Measurements from ENCODE around the gene DHX9. TPM values are rescaled to one million over a fixed set of nuclear protein-coding genes. Genes with fewer than 3 reads are reported as not detected.

Gene DHX9
- total and polyA plus RNA-seq, 10 of the 15 experiments (the other 5 are each of a cell fraction or from before 2014, with no cell fraction given): 90.7 to 234 (median 217) TPM

GRCh38 chr1:182823220-182823619 lies 15.9 kb upstream of the DHX9 start:
- Histone ChIP-seq H3K36me3 (ENCODE audit: control insufficient read depth in 2 of 2, insufficient read depth in 2 of 2, low read length in 1 of 2) (no peaks in the 10 kb centered on the region), H3K4me3 (no peak overlapping the region), H2AFZ (ENCODE audit: control insufficient read depth, low read depth, low read length) (no peak overlapping the region), H3K4me1 (ENCODE audit: control insufficient read depth, insufficient read depth, low read length) (no peaks in the 10 kb centered on the region), H3K79me2 (ENCODE audit: control insufficient read depth, insufficient read depth, low read length) (no peaks in the 10 kb centered on the region), H4K20me1 (ENCODE audit: control insufficient read depth, insufficient read depth) (no peaks in the 10 kb centered on the region), H3K27ac (ENCODE audit: control insufficient read depth, insufficient read depth) (no peak overlapping the region), H3K4me2 (ENCODE audit: control insufficient read depth, insufficient read depth) (no peak overlapping the region), H3K9ac (ENCODE audit: control insufficient read depth, insufficient read depth, low read length) (no peak overlapping the region), H3K27me3 (replicated peaks in 1 of 2; ENCODE audit: control insufficient read depth in 2 of 2, insufficient read depth in 2 of 2, low read length in 1 of 2) (no peaks in the 10 kb centered on the region), H3K9me3 (replicated peaks; ENCODE audit: control insufficient read depth, insufficient read depth, low read length) (no peaks in the 10 kb centered on the region)
- ATAC-seq (no peak), DNase-seq (ENCODE audit: low read depth, low spot score) (no peak), FAIRE-seq (no peak)
- in situ Hi-C loops (cut with MboI): no loop called here
- intact Hi-C loops (cut with micrococcal nuclease; ENCODE audit: unreplicated experiment): no loop called here
- TF ChIP-seq RUNX3 (IDR thresholded peaks at IDR 0.05; ENCODE audit: low read length) (no peak), SMC3 (IDR thresholded peaks at IDR 0.05; ENCODE audit: borderline replicate concordance, low read length) (no peak), EED (IDR thresholded peaks at IDR 0.05; ENCODE audit: low read depth) (no peak), BRCA1 (IDR thresholded peaks at IDR 0.05; ENCODE audit: low read depth, low read length) (no peak), FOXM1 (IDR thresholded peaks at IDR 0.05; ENCODE audit: low read depth, low read length) (no peak), HCFC1 (IDR thresholded peaks at IDR 0.05; ENCODE audit: low read length) (no peak), NFYA (IDR thresholded peaks at IDR 0.05; ENCODE audit: borderline replicate concordance, low read depth, low read length) (no peak), IKZF2 (IDR thresholded peaks at IDR 0.05) (no peak), ZNF24 (IDR thresholded peaks at IDR 0.05) (no peak), TBL1XR1 (IDR thresholded peaks at IDR 0.05; ENCODE audit: low read depth, low read length) (no peak)
- TF ChIP-seq, protein P1, sequence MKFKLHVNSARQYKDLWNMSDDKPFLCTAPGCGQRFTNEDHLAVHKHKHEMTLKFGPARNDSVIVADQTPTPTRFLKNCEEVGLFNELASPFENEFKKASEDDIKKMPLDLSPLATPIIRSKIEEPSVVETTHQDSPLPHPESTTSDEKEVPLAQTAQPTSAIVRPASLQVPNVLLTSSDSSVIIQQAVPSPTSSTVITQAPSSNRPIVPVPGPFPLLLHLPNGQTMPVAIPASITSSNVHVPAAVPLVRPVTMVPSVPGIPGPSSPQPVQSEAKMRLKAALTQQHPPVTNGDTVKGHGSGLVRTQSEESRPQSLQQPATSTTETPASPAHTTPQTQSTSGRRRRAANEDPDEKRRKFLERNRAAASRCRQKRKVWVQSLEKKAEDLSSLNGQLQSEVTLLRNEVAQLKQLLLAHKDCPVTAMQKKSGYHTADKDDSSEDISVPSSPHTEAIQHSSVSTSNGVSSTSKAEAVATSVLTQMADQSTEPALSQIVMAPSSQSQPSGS (IDR thresholded peaks at IDR 0.05; ENCODE audit: low read length): no peak
- BruUV-seq (replicated peaks): no TSS peak
- ChIA-PET RAD21 (ENCODE audit: unreplicated experiment) (interaction anchor here (1.2 kb wide), 1 partner anchor 32 kb away, joined by 4 read pairs; no protein-coding TSS in a partner anchor), SMC1A (ENCODE audit: uncharacterized antibody, unreplicated experiment) (no interaction called here), POLR2A (no interaction called here), CTCF (no interaction called here)
- 68% methylated on average over 3 of the region's 3 CpGs for WGBS (ENCODE audit: insufficient coverage, insufficient replicate concordance, low lambda C conversion rate, missing lambda C conversion rate)
